Activated CD8-positive, alpha-beta memory T cell treated with anti-CD3 and anti-CD28 coated beads, Interleukin-2, amount 50 U/mL, for 48 hours (primary cell): ENCODE results near the gene JTB.

Experiments
- DNase-seq: peaks from one replicate; pipeline ENCODE4 v3.0.0-alpha.2; 2020

The JTB gene

DNA sequence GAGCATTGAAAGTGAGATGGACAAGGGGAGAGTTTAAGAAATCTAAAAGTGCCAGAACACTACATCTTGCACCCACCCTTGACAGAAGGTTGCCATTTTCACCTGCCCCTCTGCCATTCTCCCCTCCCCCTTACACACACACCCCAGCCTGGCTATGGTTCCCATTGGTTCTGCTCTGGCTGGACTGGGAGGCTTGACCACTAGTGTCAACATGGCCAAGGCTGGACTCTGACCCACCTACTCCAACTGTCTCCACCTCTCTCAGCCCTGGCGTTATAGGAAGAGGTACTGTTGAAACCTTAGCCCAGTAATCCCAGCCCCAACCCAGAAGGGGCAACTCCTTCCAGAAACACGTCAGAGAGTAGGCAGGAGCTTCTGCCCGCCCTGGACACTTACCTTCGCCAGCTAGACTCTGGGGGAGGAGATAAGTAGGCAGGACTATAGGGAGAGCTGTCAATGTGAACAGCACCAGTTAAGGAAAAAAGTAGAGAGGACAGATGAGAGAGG lies 23.6 kb downstream of the JTB start:
- no peak for DNase-seq

DNA sequence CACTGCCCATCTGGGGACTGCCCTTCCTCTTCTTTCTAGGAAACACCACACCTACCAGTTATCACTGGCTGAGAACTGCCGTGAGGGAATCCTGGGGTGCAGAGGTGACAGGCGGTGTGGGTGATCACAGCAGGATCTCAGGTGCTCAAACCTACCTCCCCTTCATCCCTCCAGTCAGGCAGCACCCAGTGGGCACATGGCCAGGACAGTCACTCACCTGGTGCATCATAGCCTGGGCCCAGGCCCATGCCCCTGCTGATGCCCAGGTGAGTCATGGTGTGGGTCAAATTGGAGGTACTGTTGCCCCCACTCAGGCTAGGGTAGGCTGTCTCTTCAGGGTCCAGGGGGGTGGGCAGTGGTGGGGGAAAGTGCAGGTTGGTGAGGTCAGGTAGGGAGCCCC lies 25.7 kb downstream of the JTB start:
- DNase-seq = no peak

DNA sequence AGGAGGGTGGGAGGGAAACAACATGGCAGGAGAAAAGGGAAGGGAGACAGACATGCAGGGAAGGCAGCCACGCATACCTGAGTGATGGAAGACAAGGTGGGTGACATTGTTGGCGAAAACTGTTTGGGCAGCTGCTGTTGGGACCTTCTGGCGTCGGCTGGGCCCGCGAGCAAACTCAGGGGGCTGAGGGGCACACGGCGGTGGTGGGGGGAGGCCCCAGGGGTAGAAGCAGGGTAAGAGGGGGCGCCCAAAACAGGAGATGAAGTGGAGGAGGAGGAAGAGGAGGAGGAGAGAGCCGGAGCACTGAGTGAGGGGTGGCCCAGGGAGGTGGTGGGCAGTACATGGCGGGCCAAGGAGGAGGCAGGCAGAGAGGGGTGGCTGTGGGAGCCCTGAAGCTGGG lies 26.3 kb downstream of the JTB start:
- DNase-seq = no peak

DNA sequence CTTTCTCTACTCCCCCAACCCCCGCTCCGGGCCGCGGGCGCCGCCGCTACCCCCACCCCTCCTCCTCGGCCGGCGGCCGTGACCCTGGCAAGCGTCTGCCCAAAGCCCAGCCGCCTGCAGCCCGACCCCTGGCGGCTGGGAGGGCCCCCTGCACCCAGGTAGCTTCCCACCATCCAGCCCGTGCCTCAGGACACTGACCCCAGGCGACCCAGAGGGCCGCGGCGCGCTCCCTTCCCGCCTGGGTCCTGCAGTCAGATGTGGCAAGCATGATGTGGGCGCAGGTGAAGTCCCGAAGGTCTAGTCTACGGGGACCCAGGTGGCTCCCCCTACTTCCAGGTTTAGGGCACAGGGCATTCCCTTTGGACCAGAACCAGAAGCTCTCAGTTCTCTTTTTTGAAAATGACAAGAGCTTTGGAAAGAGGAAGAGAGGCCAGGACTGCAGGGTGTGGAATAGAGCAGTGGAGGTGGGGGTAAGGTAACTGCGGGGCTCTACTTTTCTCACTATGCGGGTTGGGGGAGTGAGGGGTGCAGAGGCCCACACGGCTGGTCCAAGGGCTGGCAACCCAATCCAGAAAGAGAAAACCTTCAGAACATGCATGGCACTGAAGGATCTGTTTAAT lies 30.7 kb downstream of the JTB start, which contains the start of gene DENND4B:
Gene DENND4B (minus strand): TSS at position 97 of the 620 bp plus-strand sequence. CDS start 2,344 bp downstream, outside the sequence.
- DNase-seq = peak; percentile 88

DNA sequence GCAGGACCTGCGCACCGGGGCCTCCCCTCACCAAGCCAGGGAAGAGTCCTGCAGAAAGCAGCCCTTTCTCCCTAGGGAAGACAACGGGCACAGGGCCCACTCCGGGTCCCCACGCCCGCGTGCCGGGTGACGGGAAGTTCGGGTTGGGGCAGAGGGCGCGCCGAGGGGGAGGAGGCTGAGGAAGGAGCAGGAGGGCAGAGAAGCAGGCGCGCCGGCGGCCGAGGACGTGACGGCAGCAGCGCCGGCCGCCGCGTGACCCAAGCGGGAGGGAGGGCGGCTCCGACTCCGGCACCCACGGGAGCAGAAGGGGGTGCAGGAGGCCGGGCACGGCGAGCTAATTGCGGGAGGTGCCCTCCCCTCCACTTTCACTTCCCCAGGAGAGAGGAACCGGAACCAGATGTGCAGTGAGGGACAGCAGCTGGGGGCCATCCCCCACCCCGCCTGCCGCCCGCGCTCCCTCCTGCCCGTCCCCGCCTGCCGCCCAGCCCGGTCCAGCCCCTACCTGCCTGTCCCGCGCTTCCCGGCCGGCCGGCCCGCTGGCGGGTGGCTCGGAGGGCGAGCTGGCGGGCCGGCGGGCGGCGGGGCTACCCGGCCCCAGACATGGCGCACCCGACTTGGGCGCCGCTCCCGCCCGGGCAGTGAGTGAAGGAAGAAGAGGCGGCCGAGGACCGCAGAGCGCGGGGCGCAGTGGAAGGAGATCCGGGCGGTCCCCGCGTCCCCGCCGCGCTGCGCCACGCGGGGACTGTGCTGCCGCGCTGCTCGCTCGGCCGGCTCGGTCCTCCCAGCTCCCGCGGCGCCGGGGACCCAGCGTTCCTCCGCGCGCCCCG lies 31.5 kb downstream of the JTB start:
- peak; percentile 87 for DNase-seq

DNA sequence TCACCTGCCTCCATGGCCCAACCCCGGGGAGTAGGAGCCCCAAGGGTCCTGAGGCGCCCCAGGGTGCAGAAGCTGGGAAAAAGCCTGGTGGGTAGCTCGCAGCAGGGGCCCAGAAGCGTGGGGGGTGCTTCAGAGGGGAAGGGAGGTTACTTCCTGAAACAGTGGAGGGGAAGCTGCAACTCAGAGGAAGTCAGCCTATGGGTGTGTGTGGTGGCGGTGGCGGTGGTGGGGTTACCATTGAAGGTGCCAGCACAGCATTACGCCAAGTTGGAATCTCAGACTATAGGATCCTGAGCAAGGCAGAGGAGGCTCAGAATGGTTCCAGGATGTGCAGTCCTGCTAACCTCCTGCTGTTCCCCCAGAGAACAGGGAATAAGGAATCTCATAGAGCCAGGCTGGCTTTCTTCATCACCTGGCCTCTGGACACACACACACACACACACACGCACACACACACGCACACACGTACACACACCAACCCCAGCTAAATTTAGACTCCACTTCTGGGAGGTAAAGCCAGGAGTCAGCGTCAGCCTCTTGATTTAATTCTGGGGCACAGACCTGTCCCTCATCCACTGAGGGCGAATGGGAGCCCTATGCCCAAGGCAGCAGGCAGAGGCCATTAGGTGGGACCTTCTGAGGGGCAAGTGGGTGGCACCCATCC lies 32.2 kb downstream of the JTB start:
- DNase-seq = peak; percentile 85

DNA sequence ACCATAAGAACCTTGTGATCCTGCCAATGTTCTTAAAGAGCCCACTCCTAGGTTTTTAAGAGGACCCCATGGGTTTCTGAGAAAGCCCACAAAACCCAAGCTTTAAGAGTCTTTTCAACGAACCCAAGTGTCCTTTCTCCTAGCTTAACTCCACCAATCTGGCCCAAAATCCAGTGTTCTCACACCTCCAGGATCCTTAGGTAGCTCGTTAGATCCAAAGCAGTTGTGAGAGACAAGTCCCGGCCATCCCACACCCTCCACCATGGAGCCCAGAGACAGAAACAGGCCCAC lies 32.7 kb downstream of the JTB start:
- DNase-seq = no peak

DNA sequence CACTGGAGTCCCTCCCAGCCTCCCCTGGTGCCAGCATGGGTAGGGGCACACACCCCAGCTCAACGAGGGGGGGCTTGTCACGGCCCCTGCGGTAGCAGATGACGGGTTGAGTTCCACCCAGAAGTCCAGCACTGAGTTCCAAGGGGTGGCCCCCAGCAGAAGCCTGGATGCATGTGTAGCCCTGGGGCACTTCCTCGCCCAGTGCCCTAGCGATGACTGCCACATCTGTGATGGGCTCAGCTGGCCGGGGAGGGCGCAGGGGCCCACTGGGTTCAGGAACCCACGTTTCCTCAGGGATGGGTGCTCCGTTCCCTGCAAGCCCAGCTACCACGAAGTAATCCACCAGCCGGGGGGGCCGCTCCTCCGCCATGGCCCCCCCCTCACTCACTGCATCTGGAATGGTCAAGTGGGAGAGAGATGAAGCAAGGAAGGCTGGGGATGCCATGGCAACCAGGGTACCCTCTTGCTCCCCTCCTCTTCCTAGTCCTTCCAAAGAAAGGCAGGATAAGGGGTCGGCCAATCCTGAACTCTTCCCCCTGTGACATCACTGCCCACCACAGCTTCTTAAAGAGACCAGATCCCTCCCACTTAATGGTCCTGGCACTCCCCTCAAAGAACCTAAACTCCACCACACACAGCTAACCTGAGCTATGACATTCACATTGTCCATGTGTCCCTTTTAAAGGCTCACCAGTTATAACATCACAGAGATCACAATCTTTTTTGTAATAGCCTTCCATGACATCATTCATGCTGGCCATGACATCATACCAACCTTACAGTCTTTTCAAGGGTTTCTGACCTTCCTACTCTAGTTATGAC lies 33.3 kb downstream of the JTB start:
- DNase-seq = no peak

DNA sequence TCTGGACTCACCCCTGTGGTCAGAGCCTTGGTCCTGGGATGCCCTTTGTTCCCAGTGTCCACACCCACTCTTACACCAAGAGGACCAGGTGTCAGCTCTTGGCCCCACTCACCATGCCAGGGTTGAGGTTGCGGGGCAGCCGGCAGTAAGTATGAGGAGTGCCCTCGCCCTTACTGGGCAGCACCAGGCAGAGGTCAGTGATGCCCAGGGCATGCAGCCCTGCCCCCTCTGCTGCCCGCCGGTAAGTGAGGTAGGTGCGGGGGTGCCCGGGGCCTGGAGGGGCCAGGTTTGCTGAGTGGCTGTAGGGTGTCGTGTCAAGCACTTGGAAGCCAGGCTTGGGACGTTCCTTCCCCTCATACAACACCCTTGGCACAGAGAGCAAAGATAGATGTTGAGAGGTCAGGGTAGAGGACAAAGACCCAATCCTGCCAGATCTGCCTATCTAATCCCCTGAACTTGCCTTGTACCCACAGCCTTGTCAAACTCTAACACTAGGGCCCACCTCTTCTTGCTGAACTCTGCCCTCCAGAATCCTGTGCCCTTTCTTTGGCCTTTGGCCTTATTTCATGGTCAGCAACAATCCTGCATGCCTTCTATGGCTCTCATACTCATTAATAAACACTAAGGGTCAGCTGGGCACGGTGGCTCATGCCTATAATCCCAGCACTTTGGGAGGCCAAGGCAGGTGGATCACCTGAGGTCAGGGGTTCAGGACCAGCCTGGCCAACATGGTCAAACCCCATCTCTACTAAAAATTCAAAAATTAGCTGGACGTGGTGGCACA lies 34.5 kb downstream of the JTB start:
- no peak for DNase-seq

DNA sequence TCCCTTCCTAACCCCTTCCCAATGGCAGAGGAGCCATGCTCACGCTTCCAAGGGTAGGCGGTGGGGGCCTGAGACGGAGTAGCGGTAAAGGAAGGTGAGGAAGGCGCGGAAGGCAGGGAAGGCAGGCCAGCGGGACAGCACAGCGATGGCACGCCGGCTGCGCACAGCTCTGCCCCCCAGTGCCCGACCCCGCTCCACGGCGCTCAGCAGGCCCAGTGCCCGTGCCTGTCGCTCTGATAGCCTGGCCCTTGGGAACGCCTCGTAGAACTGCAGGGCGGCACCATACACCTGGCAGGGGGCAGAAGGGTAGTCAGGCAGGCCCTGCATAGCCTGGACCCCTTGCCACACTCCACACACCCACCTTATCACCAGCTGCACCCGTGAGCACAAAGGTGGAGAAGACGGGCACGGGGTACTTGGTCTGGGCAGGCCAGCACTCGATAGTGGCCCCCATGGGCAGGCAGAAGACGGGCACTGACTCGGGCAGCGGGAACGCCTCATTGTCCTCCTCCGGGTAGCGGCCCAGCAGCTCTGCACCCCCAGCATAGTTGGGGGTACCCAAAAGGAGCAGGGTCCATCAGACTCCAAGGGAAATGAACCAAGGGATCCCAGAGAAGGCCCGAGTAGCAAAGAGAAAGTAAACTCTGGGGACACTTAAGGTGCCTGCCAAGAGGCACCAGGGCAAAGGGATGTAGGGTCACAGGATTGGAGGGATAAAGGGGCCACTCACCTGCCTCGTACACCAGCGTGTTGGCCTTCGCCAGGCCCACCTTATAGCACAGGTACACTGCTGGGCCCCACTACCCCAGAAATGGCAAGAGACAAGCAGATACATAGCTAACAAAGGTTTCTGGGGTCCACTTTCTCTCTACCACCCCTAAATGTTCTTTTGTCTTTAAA lies 35.4 kb downstream of the JTB start:
- no peak for DNase-seq

DNA sequence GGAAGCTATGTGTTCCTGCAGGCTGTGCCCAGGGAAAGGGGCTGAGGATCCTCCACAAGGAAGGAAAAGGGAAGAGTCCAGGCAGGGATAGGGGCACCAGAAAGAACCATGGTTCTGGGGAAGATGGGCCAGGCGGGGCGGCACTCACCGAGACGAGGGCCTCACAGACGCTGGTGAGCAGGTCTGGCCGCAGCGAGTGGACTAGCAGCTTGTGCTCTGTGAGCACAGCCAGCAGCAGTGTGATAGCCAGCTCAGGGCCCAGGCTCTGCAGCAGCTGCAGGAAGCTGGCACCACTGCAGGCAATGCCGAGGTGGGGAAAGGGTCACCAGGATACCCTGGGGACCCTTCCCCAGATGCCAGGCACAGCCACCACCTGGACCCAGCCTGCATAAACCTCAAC lies 36.7 kb downstream of the JTB start:
- no peak for DNase-seq

DNA sequence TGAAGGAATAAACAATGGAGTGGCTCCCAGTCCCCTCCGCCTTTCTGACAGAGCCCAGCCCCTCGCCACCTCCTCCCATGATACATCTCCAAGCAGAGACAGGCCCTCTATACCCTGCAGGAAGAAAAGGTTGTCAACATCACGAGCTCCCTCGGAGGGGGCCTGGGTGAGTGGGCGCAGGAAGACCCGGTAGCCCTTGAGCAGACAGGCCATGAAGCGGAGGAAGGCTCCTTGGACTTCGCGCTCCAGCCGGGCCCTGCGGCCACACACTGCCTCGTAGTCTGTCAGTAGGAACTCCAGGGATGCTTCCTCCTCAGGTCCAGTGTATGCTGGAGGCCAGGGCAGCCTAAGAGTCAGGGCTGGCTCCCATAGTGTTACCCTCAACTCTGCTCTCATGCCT lies 38.0 kb downstream of the JTB start:
- no peak for DNase-seq

DNA sequence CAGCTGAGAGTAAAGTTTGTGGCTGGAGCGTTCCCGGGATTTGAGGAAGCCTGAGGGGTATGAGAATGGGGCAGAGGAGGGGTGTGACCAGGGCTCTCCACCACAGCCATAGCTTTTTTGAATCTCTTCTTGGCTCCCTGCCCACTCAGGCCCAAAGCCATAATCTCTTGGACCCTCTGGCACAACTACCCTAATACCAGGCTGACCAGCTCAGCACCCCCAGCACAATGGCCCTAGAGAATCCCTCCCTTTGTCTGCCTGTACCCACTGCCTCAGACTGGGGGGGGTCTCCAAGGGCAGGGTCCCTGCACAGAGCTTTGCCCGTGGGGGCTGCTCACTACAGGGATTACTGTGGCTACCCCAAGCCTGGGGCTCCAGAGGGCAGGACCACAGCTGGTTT lies 38.5 kb downstream of the JTB start:
- DNase-seq = no peak

DNA sequence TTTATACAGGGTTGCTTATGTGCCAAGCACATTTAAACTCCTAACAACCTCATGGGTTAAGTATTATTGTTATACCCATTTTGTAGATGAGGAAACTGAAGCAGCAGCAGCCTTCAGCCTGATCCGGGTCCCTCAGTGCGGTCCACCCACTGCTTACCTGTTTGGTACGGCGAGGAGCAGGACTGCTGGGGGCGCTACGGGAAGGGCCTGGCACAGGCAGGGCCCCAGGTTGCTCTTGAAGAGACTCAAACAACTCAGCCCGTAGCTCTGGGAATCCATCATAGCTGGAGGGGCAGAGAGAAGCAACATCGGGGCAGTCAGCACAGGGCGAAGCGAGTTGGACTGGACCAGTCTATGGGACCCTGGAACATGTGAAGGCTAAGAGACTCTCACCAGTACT lies 40.1 kb downstream of the JTB start:
- no peak for DNase-seq

DNA sequence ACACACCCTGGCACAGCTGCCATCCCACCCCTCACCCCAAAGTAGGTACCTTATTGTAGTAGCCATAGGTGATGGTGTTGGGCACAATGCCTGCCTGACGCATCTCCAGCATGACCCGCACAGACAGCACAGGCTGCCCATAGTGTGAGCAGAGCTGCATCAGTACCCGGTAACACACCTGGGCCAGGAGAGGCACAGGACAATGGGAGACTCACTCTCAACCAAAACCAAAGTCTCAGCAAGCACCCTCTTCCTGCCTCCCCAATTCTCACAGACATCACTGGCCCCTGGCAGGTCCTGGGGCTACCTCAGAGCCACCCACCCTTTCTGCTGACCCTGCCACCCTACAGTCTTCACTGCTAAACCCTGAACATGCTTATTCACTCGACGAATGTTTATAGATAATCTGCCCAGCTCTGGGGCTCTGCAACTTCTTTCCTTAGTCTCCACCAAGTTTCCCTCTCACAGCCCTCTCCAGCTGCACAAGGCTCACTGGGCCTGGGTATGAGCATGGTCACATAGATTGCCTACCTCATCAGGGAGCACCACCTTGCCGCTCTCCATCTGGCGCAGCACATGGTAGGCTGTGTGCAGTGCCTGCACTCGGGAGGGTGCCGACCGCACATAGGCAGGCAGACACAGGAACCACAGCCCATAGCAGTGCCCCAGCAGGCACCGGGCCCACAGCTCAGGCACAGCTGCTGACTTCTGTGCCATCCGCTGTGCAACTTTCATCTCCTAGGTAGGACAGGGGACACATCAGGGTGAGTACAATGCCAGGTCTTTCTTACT lies 41.3 kb downstream of the JTB start:
- DNase-seq = no peak

DNA sequence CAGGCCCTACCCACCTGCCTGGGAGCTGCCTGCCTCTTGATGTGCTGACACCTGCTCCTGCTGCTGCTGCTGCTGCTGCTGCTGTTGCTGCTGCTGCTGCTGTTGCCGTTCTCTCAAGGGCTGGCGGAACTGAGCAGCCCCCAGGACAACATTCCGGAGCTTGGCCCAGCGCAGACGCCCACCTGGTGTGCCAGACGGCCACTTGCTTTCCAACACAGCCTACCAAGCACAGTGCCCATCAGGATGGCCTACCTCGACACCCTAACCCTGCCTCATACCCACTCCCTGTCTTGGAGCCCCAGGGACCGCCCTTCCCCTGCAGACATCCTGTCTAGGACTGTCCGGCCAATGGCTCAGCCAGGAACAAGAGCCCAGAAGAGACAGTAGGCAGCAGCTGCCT lies 42.7 kb downstream of the JTB start:
- no peak for DNase-seq

DNA sequence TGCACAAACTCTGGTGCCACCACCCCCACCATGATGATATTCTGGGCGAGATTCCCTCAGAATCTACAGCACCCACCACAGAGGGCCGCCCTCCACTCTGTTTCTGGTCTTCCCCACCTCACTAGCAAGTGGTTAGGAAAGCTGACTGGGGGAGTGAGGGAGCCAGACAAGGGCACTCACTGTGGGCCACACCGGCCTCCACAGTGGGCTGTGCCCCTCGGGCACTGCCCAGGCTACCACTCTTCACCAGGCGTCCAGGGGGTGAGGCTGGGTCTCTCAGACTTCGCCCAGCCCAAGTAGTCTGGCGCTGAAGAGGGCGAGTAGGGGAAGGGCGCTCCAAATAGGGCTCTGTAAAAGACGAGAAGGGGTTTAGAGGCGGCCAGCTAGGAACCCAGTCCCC lies 43.5 kb downstream of the JTB start:
- no peak for DNase-seq

DNA sequence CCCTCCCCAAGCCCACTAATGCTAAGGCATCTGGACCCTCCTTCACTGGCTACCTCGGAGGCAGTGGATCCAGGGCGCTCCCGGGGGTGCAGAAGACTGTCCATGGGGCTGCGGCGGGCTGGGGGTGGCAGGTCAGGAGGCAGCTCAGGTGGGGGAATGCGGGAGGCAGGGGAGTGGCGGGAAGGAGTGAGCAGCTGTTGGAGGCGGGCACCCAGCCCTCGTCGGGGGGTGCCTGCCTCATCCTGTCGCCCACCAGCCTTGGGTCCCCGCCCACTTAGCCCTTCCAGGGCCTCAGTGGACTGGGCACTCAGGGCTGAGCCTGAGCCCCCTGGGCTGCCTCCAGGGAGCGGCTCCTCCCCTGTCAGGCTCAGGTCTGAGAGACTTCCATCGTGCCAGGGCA lies 44.0 kb downstream of the JTB start:
- no peak for DNase-seq

DNA sequence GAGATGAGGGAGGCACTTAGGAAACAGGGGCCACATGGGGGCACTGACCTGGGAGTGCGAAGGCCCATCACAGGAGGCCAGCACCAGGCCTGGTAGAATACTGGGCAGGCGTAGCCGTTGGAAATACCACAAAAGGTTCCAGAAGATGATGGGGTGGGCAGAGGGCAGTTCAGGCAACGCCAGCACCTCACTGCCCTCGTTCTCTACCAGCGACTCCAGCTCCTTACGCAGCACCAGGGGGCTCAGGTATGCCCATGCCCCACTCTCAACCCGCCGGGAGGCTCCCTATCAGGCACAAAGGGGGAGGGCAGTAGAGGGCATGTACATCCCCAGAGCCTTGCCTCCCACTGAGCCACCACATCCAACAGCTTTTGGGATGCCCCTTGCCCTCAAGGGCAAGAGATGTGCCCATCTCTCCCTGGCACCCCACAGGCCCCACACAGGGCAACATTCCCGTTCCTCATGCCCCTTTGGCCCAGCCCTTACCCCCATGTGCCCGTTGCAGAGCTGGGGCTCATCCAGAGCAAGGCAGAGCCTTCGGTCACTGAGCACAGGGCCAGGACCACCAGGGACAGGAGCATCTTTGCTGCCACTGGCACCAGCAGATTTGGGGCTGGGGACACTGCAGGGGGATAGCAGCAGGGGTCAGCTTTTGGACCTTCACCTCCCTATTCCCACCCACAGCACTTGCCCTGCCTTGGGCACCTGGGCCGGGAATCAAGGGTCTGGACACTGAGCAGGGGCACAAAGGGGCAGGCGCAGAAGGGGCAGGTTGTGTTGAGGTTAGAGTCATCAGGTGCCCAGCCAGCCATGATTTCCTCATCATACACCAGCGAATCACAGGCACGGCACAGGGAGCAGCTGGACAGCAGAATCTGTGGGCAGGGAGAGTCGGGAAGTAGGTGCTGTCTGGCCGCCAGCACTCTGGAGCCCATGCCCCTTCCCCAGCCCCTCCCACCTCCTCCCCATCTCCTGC lies 45.0 kb downstream of the JTB start:
- no peak for DNase-seq
